Measurements from ENCODE around the gene PUM2.

GRCh38 chr2:20333738-20334137 is 16.9 kb downstream of the PUM2 start:
- TF ChIP-seq POLR2AphosphoS5 (IDR thresholded peaks at IDR 0.05; ENCODE audit: low read depth, low read length) (no peak), USF2 (IDR thresholded peaks at IDR 0.05; ENCODE audit: low read depth, low read length) (no peak), USF2 (CRISPR knock-in tag; IDR thresholded peaks at IDR 0.05; ENCODE audit: borderline replicate concordance) (no peak), KLF13 (CRISPR knock-in tag; IDR thresholded peaks at IDR 0.05) (no peak), SMAD1 (CRISPR knock-in tag; IDR thresholded peaks at IDR 0.05; ENCODE audit: borderline replicate concordance, low read depth) (no peak), TFE3 (CRISPR knock-in tag; IDR thresholded peaks at IDR 0.05) (no peak), CHD4 (IDR thresholded peaks at IDR 0.05; ENCODE audit: borderline replicate concordance, low read length) (no peak), HOXA7 (CRISPR knock-in tag; IDR thresholded peaks at IDR 0.05) (no peak)
- TF ChIP-seq, protein P1, sequence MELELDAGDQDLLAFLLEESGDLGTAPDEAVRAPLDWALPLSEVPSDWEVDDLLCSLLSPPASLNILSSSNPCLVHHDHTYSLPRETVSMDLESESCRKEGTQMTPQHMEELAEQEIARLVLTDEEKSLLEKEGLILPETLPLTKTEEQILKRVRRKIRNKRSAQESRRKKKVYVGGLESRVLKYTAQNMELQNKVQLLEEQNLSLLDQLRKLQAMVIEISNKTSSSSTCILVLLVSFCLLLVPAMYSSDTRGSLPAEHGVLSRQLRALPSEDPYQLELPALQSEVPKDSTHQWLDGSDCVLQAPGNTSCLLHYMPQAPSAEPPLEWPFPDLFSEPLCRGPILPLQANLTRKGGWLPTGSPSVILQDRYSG (CRISPR knock-in tag; IDR thresholded peaks at IDR 0.05) = no peak
